Measurements from ENCODE around the gene EEF1AKMT3. TPM values are rescaled to one million over a fixed set of nuclear protein-coding genes. Genes with fewer than 3 reads are reported as not detected.

EEF1AKMT3 gene
- total RNA-seq, 2 experiments from 2014 or later: 3.6 to 4.6 TPM

- Mint-ChIP-seq H3K4me1 (ENCODE audit: low read depth) (no peaks in the 10 kb centered on the region), H3K4me3 (no peak overlapping the region), H3K9me3 (no peaks in the 10 kb centered on the region), H3K27ac (no peak overlapping the region), H3K36me3 (ENCODE audit: low read depth) (peaks cover 2% of the 10 kb centered on the region), H3K27me3 (ENCODE audit: low read depth) (no peaks in the 10 kb centered on the region)
- CTCF ChIA-PET: interaction anchor here (21.5 kb wide), 1 partner anchor 95 kb away, joined by 255 read pairs; no protein-coding TSS in a partner anchor
- DNase-seq: no peak
- intact Hi-C loops (cut with micrococcal nuclease): no loop called here
Measured at GRCh38 chr12:57806677-57807076, 34.3 kb downstream of the EEF1AKMT3 start.

GRCh38 chr12:57807285-57807684 lies 34.9 kb downstream of the EEF1AKMT3 start:
- intact Hi-C loops (cut with micrococcal nuclease): no loop called here
- CTCF ChIA-PET: interaction anchor here (21.5 kb wide), 1 partner anchor 95 kb away, joined by 255 read pairs; no protein-coding TSS in a partner anchor
- H3K27ac Mint-ChIP-seq: no peak overlapping the region
- no peaks in the 10 kb centered on the region for H3K9me3 Mint-ChIP-seq
- no peaks in the 10 kb centered on the region for H3K4me1 Mint-ChIP-seq (ENCODE audit: low read depth)
- H3K27me3 Mint-ChIP-seq (ENCODE audit: low read depth): no peaks in the 10 kb centered on the region
- H3K36me3 Mint-ChIP-seq (ENCODE audit: low read depth): peaks cover 2% of the 10 kb centered on the region
- no peak for DNase-seq
- H3K4me3 Mint-ChIP-seq: no peak overlapping the region

GRCh38 chr12:57808351-57808750 lies 35.9 kb downstream of the EEF1AKMT3 start:
- intact Hi-C loops (cut with micrococcal nuclease): no loop called here
- CTCF ChIA-PET: interaction anchor here (21.5 kb wide), 1 partner anchor 94 kb away, joined by 255 read pairs; no protein-coding TSS in a partner anchor
- Mint-ChIP-seq H3K27ac (no peak overlapping the region), H3K4me3 (no peak overlapping the region), H3K4me1 (ENCODE audit: low read depth) (no peaks in the 10 kb centered on the region), H3K9me3 (no peaks in the 10 kb centered on the region), H3K36me3 (ENCODE audit: low read depth) (peaks cover 2% of the 10 kb centered on the region), H3K27me3 (ENCODE audit: low read depth) (no peaks in the 10 kb centered on the region)
- no peak for DNase-seq

DNA sequence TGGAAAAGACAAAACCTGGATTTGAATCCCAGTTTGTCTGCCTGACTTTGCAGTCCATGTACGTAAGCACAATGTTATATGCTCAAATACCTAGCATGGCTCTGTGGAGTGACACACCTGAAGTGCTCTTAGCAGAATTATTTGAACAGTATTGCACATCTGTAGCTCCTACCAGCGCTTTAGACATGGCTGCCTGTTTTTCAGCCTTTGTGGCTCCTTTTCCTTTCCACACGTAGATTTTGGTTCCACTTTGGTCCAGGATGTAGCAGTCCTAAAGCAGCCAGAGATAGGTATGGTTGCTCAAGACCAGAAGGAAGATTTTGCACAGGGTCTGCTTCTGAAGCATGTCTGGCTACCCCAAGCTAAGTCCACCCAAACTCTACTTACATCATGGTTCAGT lies 37.0 kb downstream of the EEF1AKMT3 start:
- Mint-ChIP-seq H3K4me3 (no peak overlapping the region), H3K27ac (no peak overlapping the region), H3K36me3 (ENCODE audit: low read depth) (no peaks in the 10 kb centered on the region), H3K4me1 (ENCODE audit: low read depth) (no peaks in the 10 kb centered on the region), H3K9me3 (no peaks in the 10 kb centered on the region), H3K27me3 (ENCODE audit: low read depth) (no peaks in the 10 kb centered on the region)
- intact Hi-C loops (cut with micrococcal nuclease): no loop called here
- no peak for DNase-seq
- CTCF ChIA-PET: interaction anchor here (21.5 kb wide), 1 partner anchor 93 kb away, joined by 255 read pairs; no protein-coding TSS in a partner anchor

DNA sequence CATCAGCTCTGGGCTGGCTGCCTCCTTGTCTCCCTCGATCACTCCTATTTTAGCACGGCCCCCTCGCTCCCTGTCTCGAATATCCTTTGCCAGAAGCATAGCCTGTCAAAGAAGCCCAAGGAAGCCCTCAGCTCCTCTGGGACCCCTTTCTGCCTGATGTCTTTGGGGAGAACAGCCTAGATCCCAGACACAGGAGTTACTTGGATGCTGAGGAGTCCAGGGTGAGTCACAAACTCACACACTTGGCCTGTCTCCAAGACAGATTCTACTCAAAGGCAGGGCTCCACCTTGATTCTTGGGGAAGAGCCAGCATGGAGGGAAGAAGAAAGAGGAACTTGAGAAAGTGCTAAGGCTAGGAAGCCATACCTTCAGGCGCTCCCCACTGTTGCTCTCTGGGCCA lies 38.0 kb downstream of the EEF1AKMT3 start:
- no peaks in the 10 kb centered on the region for H3K27me3 Mint-ChIP-seq (ENCODE audit: low read depth)
- H3K9me3 Mint-ChIP-seq: no peaks in the 10 kb centered on the region
- intact Hi-C loops (cut with micrococcal nuclease): no loop called here
- no peaks in the 10 kb centered on the region for H3K36me3 Mint-ChIP-seq (ENCODE audit: low read depth)
- no peak for DNase-seq
- no peaks in the 10 kb centered on the region for H3K4me1 Mint-ChIP-seq (ENCODE audit: low read depth)
- CTCF ChIA-PET: interaction anchor here (21.5 kb wide), 1 partner anchor 91 kb away, joined by 255 read pairs; no protein-coding TSS in a partner anchor
- H3K27ac Mint-ChIP-seq: no peak overlapping the region
- H3K4me3 Mint-ChIP-seq: no peak overlapping the region

- no peak overlapping the region for H3K4me3 Mint-ChIP-seq
- no peaks in the 10 kb centered on the region for H3K9me3 Mint-ChIP-seq
- DNase-seq: no peak
- no peaks in the 10 kb centered on the region for H3K4me1 Mint-ChIP-seq (ENCODE audit: low read depth)
- H3K27me3 Mint-ChIP-seq (ENCODE audit: low read depth): no peaks in the 10 kb centered on the region
- intact Hi-C loops (cut with micrococcal nuclease): no loop called here
- CTCF ChIA-PET: interaction anchor here (21.5 kb wide), 1 partner anchor 91 kb away, joined by 255 read pairs; no protein-coding TSS in a partner anchor
- H3K27ac Mint-ChIP-seq: no peak overlapping the region
- H3K36me3 Mint-ChIP-seq (ENCODE audit: low read depth): no peaks in the 10 kb centered on the region
Measured at GRCh38 chr12:57811028-57811755, 38.8 kb downstream of the EEF1AKMT3 start.

- CTCF ChIA-PET: interaction anchor here (2.6 to 21.5 kb wide), 2 partner anchors 11 to 89 kb away, joined by 15 to 255 read pairs; no protein-coding TSS in a partner anchor
- Mint-ChIP-seq H3K4me1 (ENCODE audit: low read depth) (no peaks in the 10 kb centered on the region), H3K27me3 (ENCODE audit: low read depth) (no peaks in the 10 kb centered on the region), H3K27ac (no peak overlapping the region), H3K9me3 (no peaks in the 10 kb centered on the region), H3K4me3 (no peak overlapping the region), H3K36me3 (ENCODE audit: low read depth) (no peaks in the 10 kb centered on the region)
- intact Hi-C loops (cut with micrococcal nuclease): no loop called here
- no peak for DNase-seq
Measured at GRCh38 chr12:57813111-57813970, 40.9 kb downstream of the EEF1AKMT3 start.

DNA sequence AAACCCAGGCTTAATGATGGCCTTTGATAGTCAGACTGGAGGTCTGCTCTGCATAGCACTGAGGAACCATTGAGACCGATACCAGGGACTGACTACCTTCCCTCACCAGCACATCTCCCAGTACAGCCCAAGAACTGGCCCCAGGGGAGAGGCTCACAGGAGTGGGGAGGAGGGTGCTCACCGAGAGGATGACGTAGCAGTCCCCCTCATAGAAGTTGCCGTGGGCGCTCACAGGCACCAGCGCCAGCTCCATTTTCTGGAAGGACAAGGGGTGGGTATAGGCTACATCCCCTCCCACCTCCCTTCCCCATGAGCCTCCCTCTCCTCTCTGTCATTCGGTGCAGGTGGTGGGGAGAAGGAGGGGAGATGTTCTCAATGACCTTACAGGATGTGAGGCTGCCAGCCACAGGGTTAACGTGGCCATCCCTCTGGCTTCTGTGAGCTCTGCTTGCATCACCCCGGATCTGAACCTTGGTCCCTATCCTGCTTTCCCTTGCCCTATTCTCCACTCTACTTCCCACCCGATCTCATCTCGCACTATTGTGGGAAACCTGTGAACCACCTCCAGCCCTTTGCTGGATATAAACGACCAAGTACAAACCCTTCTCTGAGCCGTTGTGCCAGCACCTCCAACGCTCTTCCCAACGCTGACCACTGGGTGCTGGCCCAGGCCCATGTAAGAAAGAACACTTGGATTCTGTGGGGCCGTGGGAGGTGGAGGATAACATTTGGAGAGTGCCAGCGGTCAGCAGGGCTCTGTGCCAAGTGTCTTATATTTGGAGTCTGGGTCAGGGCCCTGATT lies 41.8 kb downstream of the EEF1AKMT3 start:
- H3K27ac Mint-ChIP-seq: no peak overlapping the region
- no peaks in the 10 kb centered on the region for H3K9me3 Mint-ChIP-seq

DNA sequence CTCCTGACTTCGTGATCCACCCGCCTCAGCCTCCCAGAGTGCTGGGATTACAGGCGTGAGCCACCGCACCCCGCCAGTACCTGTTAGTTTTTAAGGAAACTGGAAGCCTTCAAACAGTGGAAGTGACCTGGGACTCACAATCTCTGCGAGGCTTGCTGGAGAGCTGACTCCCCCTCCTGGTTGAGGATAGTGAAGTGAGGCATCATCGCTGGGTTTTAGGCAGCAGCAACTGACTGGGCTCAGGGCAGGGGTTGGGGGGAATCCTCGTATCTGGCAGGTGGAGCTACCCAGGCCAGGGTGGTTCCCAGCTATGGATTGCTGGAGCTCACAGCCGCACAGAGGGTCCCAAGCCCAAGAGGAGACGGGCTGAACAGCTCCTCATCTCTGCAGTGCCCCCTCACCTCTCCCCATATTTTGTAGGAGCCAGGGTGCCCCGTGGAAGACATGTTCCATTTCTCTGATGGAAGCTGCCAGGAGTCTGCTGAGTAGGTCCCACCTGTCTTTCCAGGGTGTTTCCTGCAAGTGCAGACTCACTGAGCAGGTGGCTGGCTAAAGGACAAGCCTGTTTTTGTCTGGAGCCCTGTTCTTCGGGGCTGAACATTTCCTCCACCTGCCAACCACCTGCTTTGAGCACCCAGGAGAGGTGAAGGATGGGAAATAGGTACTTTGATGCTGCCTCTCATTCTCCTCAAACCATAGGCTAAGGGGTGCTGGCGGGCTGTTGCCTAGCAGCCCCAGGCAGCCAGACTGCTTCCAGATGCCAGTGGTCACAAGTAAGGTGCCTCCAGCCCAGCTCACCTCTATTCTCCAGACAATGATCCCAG lies 43.0 kb downstream of the EEF1AKMT3 start:
- H3K36me3 Mint-ChIP-seq (ENCODE audit: low read depth): no peaks in the 10 kb centered on the region
- no peak overlapping the region for H3K27ac Mint-ChIP-seq
- no peaks in the 10 kb centered on the region for H3K9me3 Mint-ChIP-seq
- no peak for DNase-seq
- H3K4me3 Mint-ChIP-seq: no peak overlapping the region
- no peaks in the 10 kb centered on the region for H3K4me1 Mint-ChIP-seq (ENCODE audit: low read depth)
- CTCF ChIA-PET: interaction anchor here (0.6 to 21.5 kb wide), 4 partner anchors 13 to 262 kb away, joined by 3 to 255 read pairs (median 5); no protein-coding TSS in a partner anchor
- intact Hi-C loops (cut with micrococcal nuclease): no loop called here
- no peaks in the 10 kb centered on the region for H3K27me3 Mint-ChIP-seq (ENCODE audit: low read depth)

More for the DNA sequence above, 41.8 kb downstream of the EEF1AKMT3 start:
- no peak for DNase-seq
- no peaks in the 10 kb centered on the region for H3K4me1 Mint-ChIP-seq (ENCODE audit: low read depth)
- CTCF ChIA-PET: interaction anchor here (2.6 to 21.5 kb wide), 2 partner anchors 11 to 88 kb away, joined by 15 to 255 read pairs; no protein-coding TSS in a partner anchor
- intact Hi-C loops (cut with micrococcal nuclease): no loop called here
- H3K36me3 Mint-ChIP-seq (ENCODE audit: low read depth): no peaks in the 10 kb centered on the region
- no peaks in the 10 kb centered on the region for H3K27me3 Mint-ChIP-seq (ENCODE audit: low read depth)
- no peak overlapping the region for H3K4me3 Mint-ChIP-seq

- Mint-ChIP-seq H3K4me1 (ENCODE audit: low read depth) (no peaks in the 10 kb centered on the region), H3K9me3 (no peaks in the 10 kb centered on the region), H3K36me3 (ENCODE audit: low read depth) (peaks cover 2% of the 10 kb centered on the region), H3K4me3 (no peak overlapping the region), H3K27ac (no peak overlapping the region), H3K27me3 (ENCODE audit: low read depth) (no peaks in the 10 kb centered on the region)
- intact Hi-C loops (cut with micrococcal nuclease): no loop called here
- CTCF ChIA-PET: interaction anchor here (0.9 to 21.5 kb wide), 3 partner anchors 14 to 86 kb away, joined by 3 to 255 read pairs (median 6); no protein-coding TSS in a partner anchor
- DNase-seq: no peak
Measured at GRCh38 chr12:57816001-57816854, 43.8 kb downstream of the EEF1AKMT3 start.
